Measurements from ENCODE around the gene MRPL3.

MRPL3 gene

DNA sequence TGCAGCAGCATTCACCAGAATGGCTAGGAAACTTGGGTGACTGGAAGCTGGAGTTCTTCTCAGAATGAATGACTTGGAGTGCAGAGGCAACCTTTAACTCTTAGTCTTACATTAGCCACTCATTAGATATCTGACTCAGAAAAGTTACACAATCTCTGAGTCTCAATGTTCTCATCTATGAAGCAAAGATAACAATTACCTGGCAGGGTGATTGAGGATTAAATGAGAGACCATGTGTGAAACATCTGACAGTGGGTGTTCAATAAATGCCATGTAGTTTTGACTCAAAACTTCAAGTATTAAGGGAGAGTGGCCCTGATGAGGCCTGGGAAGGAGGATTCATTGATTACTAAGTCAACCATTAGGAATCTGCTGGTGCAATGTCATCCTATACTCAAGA, 48.3 kb downstream of the MRPL3 start:
- H3K27me3 ChIP-seq (ENCODE audit: low read depth, low read length) = no peaks in the 10 kb centered on the region
- H3K36me3 ChIP-seq (ENCODE audit: control insufficient read depth in 1 of 2, insufficient read depth in 2 of 2, low read length in 2 of 2) = peaks cover 0 to 1% of the 10 kb centered on the region in 2 donors
- H3K4me1 ChIP-seq (ENCODE audit: control insufficient read depth in 1 of 2, insufficient read depth in 2 of 2, low read length in 2 of 2) = no peaks in the 10 kb centered on the region
- H3K4me3 ChIP-seq (ENCODE audit: low read depth in 1 of 2, low read length in 2 of 2) = no peak overlapping the region
- H3K27ac ChIP-seq (ENCODE audit: low read length) = no peak overlapping the region
- no peaks in the 10 kb centered on the region for H3K9me3 ChIP-seq (ENCODE audit: control insufficient read depth in 1 of 2, low read length in 2 of 2)

DNA sequence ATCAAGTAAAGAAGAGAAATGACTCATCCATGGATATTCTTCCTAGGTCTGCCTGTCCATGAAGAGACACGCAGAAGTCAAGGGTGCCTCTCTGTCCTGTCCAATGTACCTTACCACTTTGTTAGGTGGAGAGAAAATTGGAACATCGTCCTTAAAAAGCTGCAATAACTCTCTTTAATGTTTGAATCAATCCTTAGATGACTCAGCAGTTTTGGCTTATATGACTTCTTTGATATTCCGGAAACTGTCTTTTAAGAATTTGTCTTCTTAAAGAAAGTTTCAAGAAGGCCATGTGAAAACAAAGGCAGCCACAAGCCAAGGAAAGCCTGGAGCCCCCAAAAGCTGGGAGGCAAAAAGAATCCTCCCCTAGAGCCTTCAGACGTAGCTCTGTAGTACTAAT, 49.2 kb downstream of the MRPL3 start:
- Histone ChIP-seq H3K27me3 (ENCODE audit: low read depth, low read length) (no peaks in the 10 kb centered on the region), H3K4me1 (ENCODE audit: control insufficient read depth in 1 of 2, insufficient read depth in 2 of 2, low read length in 2 of 2) (no peaks in the 10 kb centered on the region), H3K27ac (ENCODE audit: low read length) (no peak overlapping the region), H3K9me3 (ENCODE audit: control insufficient read depth in 1 of 2, low read length in 2 of 2) (no peaks in the 10 kb centered on the region), H3K36me3 (ENCODE audit: control insufficient read depth in 1 of 2, insufficient read depth in 2 of 2, low read length in 2 of 2) (no peaks in the 10 kb centered on the region), H3K4me3 (ENCODE audit: low read depth in 1 of 2, low read length in 2 of 2) (no peak overlapping the region)

DNA sequence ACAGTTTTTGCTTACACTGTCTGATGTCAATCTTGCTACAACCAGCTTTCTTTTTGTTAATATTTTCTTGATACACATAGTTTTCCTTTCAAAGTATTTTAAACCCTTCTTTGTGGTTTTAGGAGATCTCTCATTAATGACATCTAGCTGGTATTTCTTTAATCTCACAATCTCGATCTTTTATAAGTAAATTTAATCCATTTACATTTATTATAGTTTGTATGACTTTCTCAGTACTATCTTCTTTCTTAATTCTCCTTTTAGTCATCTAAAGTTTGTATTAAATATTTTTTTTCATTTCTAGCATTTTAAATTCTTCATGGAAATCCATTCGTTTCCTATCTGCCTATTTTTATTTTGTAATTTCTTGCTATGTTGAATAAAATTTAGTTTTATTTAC, 55.4 kb downstream of the MRPL3 start:
- Histone ChIP-seq H3K27me3 (ENCODE audit: low read depth, low read length) (no peaks in the 10 kb centered on the region), H3K4me3 (ENCODE audit: low read depth in 1 of 2, low read length in 2 of 2) (no peak overlapping the region), H3K36me3 (ENCODE audit: control insufficient read depth in 1 of 2, insufficient read depth in 2 of 2, low read length in 2 of 2) (no peaks in the 10 kb centered on the region), H3K4me1 (ENCODE audit: control insufficient read depth in 1 of 2, insufficient read depth in 2 of 2, low read length in 2 of 2) (no peaks in the 10 kb centered on the region), H3K9me3 (ENCODE audit: control insufficient read depth in 1 of 2, low read length in 2 of 2) (no peaks in the 10 kb centered on the region), H3K27ac (ENCODE audit: low read length) (no peak overlapping the region)

DNA sequence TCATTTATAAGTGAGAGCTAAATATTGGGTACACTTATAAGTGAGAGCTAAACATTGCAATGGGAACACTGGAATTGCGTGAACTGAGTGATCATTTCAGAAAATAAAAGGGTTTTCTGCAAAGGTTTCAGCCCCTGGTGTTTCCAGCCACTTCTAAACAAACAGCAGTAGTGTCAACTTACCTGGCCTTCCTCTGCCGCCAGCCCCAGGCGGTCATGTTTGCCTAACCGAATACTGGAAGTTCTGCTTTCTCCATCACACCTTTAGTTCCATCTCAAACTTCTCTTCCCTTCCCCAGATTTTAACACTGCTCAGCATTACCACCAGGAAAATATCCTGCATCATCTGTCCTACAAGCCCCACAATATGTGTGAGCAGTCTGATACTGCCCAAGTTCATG, 58.6 kb downstream of the MRPL3 start:
- Histone ChIP-seq H3K4me3 (ENCODE audit: low read depth in 1 of 2, low read length in 2 of 2) (no peak overlapping the region), H3K36me3 (ENCODE audit: control insufficient read depth in 1 of 2, insufficient read depth in 2 of 2, low read length in 2 of 2) (no peaks in the 10 kb centered on the region), H3K4me1 (ENCODE audit: control insufficient read depth in 1 of 2, insufficient read depth in 2 of 2, low read length in 2 of 2) (no peaks in the 10 kb centered on the region), H3K27me3 (ENCODE audit: low read depth, low read length) (no peaks in the 10 kb centered on the region), H3K27ac (ENCODE audit: low read length) (no peak overlapping the region), H3K9me3 (ENCODE audit: control insufficient read depth in 1 of 2, low read length in 2 of 2) (no peaks in the 10 kb centered on the region)

DNA sequence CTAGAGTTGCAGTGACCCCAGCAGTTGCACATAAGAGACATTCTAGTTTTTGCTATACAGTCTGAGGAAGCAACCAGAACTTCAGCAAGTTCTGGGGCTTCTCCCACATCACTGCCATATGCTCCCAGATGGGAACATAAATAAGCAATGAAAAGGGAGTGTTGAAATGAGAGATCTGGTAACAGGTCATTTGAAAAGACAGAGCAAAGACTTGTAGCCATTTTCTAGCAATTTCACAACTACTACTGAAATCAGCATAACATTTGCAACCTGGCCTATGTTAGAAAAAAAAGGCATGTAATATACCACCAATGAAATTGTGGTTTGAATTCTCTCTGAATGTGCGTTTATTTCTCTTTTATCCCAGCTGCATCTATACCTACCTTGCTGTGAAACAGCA, 63.7 kb downstream of the MRPL3 start:
- no peaks in the 10 kb centered on the region for H3K9me3 ChIP-seq (ENCODE audit: control insufficient read depth in 1 of 2, low read length in 2 of 2)
- H3K27ac ChIP-seq (ENCODE audit: low read length) = no peak overlapping the region
- no peaks in the 10 kb centered on the region for H3K27me3 ChIP-seq (ENCODE audit: low read depth, low read length)

DNA sequence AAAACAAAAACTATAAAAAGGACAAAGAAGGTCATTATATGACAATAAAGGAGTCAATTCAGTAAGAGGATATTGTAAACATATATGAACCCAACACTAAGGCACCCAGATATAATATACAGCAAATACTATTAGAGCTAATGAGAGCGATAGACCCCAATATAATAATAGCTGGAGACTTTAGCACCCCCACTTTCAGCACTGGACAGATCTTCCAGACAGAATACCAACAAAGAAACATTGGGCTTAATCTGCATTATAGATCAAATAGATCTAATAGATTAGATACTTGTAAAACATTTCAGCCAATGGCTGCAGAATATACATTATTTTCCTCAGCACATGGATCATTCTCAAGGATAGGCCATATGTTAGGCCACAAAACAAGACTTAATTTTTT, 67.8 kb downstream of the MRPL3 start:
- Histone ChIP-seq H3K4me3 (ENCODE audit: low read depth in 1 of 2, low read length in 2 of 2) (no peak overlapping the region), H3K9me3 (ENCODE audit: control insufficient read depth in 1 of 2, low read length in 2 of 2) (no peaks in the 10 kb centered on the region), H3K4me1 (ENCODE audit: control insufficient read depth in 1 of 2, insufficient read depth in 2 of 2, low read length in 2 of 2) (no peaks in the 10 kb centered on the region), H3K36me3 (ENCODE audit: control insufficient read depth in 1 of 2, insufficient read depth in 2 of 2, low read length in 2 of 2) (no peaks in the 10 kb centered on the region), H3K27me3 (ENCODE audit: low read depth, low read length) (no peaks in the 10 kb centered on the region), H3K27ac (ENCODE audit: low read length) (no peak overlapping the region)

More for the DNA sequence above, 63.7 kb downstream of the MRPL3 start:
- no peaks in the 10 kb centered on the region for H3K4me1 ChIP-seq (ENCODE audit: control insufficient read depth in 1 of 2, insufficient read depth in 2 of 2, low read length in 2 of 2)
- H3K4me3 ChIP-seq (ENCODE audit: low read depth in 1 of 2, low read length in 2 of 2) = no peak overlapping the region
- H3K36me3 ChIP-seq (ENCODE audit: control insufficient read depth in 1 of 2, insufficient read depth in 2 of 2, low read length in 2 of 2) = no peaks in the 10 kb centered on the region

DNA sequence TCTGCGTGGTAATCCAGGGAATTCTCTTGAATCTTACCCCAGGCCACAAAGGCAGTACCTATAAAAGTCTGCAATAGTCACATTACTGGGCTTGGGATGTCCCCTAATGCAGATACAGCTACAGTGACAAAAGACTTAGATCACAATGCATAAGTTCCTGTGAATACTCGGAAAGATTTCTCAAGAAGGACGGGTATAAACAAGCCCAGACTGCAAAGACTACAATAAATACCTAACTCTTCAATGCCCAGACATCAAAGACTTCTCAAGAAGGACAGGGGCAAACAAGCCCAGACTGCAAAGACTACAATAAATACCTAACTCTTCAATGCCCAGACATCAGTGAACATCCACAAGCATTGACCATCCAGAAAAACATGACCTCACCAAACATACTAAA, 70.3 kb downstream of the MRPL3 start:
- Histone ChIP-seq H3K27ac (ENCODE audit: low read length) (no peak overlapping the region), H3K4me3 (ENCODE audit: low read depth in 1 of 2, low read length in 2 of 2) (no peak overlapping the region), H3K9me3 (ENCODE audit: control insufficient read depth in 1 of 2, low read length in 2 of 2) (no peaks in the 10 kb centered on the region), H3K4me1 (ENCODE audit: control insufficient read depth in 1 of 2, insufficient read depth in 2 of 2, low read length in 2 of 2) (no peaks in the 10 kb centered on the region), H3K36me3 (ENCODE audit: control insufficient read depth in 1 of 2, insufficient read depth in 2 of 2, low read length in 2 of 2) (no peaks in the 10 kb centered on the region), H3K27me3 (ENCODE audit: low read depth, low read length) (no peaks in the 10 kb centered on the region)

DNA sequence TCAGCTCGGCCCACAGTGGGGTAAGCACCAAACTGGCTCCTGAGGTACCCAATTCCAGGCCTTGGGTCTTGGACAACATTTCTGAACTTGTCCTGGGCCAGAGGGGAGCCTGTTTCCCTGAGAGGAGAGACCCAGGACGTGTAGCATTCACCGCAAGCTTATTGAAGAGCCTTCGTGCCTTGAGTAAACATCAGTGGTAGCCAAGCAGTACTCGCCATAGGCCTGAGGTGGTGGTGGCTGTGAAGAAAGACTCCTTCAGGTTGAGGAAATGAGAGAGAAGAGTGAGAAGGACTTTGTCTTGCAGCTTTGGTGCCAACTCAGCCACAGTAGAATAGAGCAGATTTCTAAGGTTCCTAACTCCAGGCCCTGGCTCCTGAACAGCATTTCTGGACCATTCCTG, 71.0 kb downstream of the MRPL3 start:
- Histone ChIP-seq H3K36me3 (ENCODE audit: control insufficient read depth in 1 of 2, insufficient read depth in 2 of 2, low read length in 2 of 2) (no peaks in the 10 kb centered on the region), H3K4me3 (ENCODE audit: low read depth in 1 of 2, low read length in 2 of 2) (no peak overlapping the region), H3K27ac (ENCODE audit: low read length) (no peak overlapping the region), H3K9me3 (ENCODE audit: control insufficient read depth in 1 of 2, low read length in 2 of 2) (no peaks in the 10 kb centered on the region), H3K27me3 (ENCODE audit: low read depth, low read length) (no peaks in the 10 kb centered on the region), H3K4me1 (ENCODE audit: control insufficient read depth in 1 of 2, insufficient read depth in 2 of 2, low read length in 2 of 2) (no peaks in the 10 kb centered on the region)

DNA sequence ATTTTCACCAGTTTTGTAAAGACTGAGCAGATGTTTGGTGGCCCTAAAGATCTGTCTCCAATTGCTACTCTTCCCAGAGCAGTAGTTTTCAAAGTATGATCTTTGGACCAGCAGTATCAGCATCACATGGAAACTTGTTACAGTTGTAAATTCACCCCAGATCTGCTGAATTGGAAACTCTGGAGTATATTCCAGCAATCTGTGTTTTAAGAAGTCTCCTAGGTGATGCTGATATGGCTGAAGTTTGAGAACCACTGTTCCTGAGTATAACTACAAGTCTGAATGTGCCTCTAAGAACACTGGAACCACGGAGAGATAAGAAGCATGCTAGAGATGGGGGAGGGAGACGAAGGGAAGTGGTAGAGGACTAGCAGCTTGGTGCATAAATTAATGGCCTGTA, 75.5 kb downstream of the MRPL3 start:
- no peaks in the 10 kb centered on the region for H3K4me1 ChIP-seq (ENCODE audit: control insufficient read depth in 1 of 2, insufficient read depth in 2 of 2, low read length in 2 of 2)
- no peak overlapping the region for H3K4me3 ChIP-seq (ENCODE audit: low read depth in 1 of 2, low read length in 2 of 2)
- H3K27ac ChIP-seq (ENCODE audit: low read length) = no peak overlapping the region
- H3K27me3 ChIP-seq (ENCODE audit: low read depth, low read length) = no peaks in the 10 kb centered on the region
- H3K36me3 ChIP-seq (ENCODE audit: control insufficient read depth in 1 of 2, insufficient read depth in 2 of 2, low read length in 2 of 2) = no peaks in the 10 kb centered on the region
- no peaks in the 10 kb centered on the region for H3K9me3 ChIP-seq (ENCODE audit: control insufficient read depth in 1 of 2, low read length in 2 of 2)

DNA sequence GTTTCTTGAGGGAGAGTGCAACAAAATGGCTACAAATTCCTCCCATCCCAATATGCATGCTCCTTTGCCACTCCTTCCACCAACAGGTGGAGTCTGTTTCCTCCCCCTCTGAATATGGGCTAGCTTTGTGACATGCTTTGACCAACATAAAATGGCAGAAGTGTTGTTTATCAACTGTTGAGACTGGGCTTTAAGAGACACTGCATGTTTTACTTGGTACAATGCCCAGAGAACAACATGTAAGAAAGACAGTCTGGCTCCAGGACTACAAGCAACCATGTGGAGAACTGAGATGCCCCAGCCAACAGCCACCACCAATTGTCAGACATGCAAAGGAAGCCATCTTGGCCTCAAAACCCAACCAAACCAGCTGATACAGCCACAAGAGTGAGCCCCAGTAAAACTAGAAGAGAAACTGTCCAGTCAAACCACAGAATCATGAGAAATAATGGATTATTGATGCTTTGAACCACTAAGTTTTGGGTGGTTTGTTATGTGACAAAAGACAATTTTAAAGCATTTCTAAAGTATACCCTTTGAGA, 80.7 kb downstream of the MRPL3 start:
- H3K4me1 ChIP-seq (ENCODE audit: control insufficient read depth in 1 of 2, insufficient read depth in 2 of 2, low read length in 2 of 2) = no peaks in the 10 kb centered on the region
- H3K27me3 ChIP-seq (ENCODE audit: low read depth, low read length) = no peaks in the 10 kb centered on the region
- H3K9me3 ChIP-seq (ENCODE audit: control insufficient read depth in 1 of 2, low read length in 2 of 2) = no peaks in the 10 kb centered on the region
- no peak overlapping the region for H3K4me3 ChIP-seq (ENCODE audit: low read depth in 1 of 2, low read length in 2 of 2)
- no peaks in the 10 kb centered on the region for H3K36me3 ChIP-seq (ENCODE audit: control insufficient read depth in 1 of 2, insufficient read depth in 2 of 2, low read length in 2 of 2)
- H3K27ac ChIP-seq (ENCODE audit: low read length) = no peak overlapping the region

DNA sequence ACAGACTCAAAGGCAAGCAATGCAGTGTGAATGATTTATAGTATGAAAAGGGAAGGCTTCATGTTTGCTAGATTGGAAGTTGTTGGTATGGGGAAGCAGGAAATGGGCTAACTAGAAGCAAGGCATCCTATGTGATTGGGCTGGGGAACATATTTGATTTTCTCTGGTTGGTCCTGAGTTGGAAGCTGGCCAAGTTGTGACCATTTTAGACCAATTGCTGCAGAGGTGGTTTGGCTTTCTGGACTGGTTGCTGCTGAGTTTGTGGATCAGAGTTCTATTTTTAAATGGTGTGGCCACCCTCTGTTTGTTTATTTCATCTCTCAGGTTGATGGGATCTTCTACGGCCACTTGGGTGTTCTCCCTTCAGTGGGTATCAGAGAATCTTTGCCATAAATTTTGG, 81.5 kb downstream of the MRPL3 start:
- H3K9me3 ChIP-seq (ENCODE audit: control insufficient read depth in 1 of 2, low read length in 2 of 2) = no peaks in the 10 kb centered on the region
- H3K27me3 ChIP-seq (ENCODE audit: low read depth, low read length) = no peaks in the 10 kb centered on the region
- no peaks in the 10 kb centered on the region for H3K36me3 ChIP-seq (ENCODE audit: control insufficient read depth in 1 of 2, insufficient read depth in 2 of 2, low read length in 2 of 2)
- no peaks in the 10 kb centered on the region for H3K4me1 ChIP-seq (ENCODE audit: control insufficient read depth in 1 of 2, insufficient read depth in 2 of 2, low read length in 2 of 2)
- no peak overlapping the region for H3K4me3 ChIP-seq (ENCODE audit: low read depth in 1 of 2, low read length in 2 of 2)
- H3K27ac ChIP-seq (ENCODE audit: low read length) = no peak overlapping the region

DNA sequence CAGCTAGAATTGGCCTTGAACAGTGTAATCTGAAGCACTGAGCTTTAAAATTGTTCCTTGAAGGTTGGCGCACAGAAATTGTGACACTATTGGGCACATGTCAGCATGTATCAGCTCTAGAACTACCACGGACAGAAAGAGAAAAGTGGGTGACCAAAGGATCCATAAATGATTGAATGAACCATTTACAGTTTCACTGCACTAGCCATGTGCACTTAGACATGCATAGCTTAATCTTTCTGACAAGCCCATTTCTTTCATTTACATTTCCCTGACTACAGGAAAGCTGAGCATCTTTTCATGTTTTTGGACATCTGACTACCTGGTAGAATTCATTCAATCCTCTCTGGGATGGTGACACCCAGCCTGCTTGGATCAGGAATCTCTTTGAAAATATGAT, 85.0 kb downstream of the MRPL3 start:
- no peak overlapping the region for H3K27ac ChIP-seq (ENCODE audit: low read length)
- H3K9me3 ChIP-seq (ENCODE audit: control insufficient read depth in 1 of 2, low read length in 2 of 2) = no peaks in the 10 kb centered on the region

More for the DNA sequence above, 85.0 kb downstream of the MRPL3 start:
- Histone ChIP-seq H3K4me1 (ENCODE audit: control insufficient read depth in 1 of 2, insufficient read depth in 2 of 2, low read length in 2 of 2) (no peaks in the 10 kb centered on the region), H3K27me3 (ENCODE audit: low read depth, low read length) (no peaks in the 10 kb centered on the region), H3K36me3 (ENCODE audit: control insufficient read depth in 1 of 2, insufficient read depth in 2 of 2, low read length in 2 of 2) (no peaks in the 10 kb centered on the region), H3K4me3 (ENCODE audit: low read depth in 1 of 2, low read length in 2 of 2) (no peak overlapping the region)
